Activated naive CD4-positive, alpha-beta T cell treated with anti-CD3 and anti-CD28 coated beads, Interleukin-2, amount 50 U/mL, for 72 hours (primary cell): ENCODE data around the gene CFAP53. TPM values are rescaled to one million over a fixed set of nuclear protein-coding genes. Genes with fewer than 3 reads are reported as not detected.
"Not testable (repeated sequence)": the region's sequence is repeated elsewhere in the genome, so short reads cannot be mapped to it uniquely, and the experiment has no call there.

Experiments
- ATAC-seq, 2 donors: fragments of 150-1000 bp; cut with Tn5 transposase; 2 replicates each; pipeline ENCODE4 v1.10.0; 2021; ENCODE audit warnings: mild to moderate bottlenecking in 2 of 2, moderate library complexity in 2 of 2
- DNase-seq, 2 donors: peaks; one replicate each; pipeline ENCODE4 v3.0.0; 2021 to 2022; ENCODE audit warnings: low spot score in 2 of 2
- H3K27ac Mint-ChIP-seq, 2 donors: one replicate each; pipeline ENCODE4 v1.8.0; 2022; ENCODE audit warnings: mild to moderate bottlenecking in 2 of 2, mixed read lengths in 2 of 2
- H3K36me3 Mint-ChIP-seq, 2 donors: one replicate each; pipeline ENCODE4 v1.8.0; 2022; ENCODE audit warnings: mixed read lengths in 2 of 2
- H3K9me3 Mint-ChIP-seq, 2 donors: one replicate each; pipeline ENCODE4 v1.8.0; 2022; ENCODE audit warnings: mixed read lengths in 2 of 2
- total RNA-seq, 2 donors: library from RNA; stranded (reverse); gene quantifications; one replicate each; pipeline ENCODE4 v1.2.3, GENCODE V29; 2022

CFAP53 gene
- total RNA-seq, 2 donors from 2014 or later, result 0.82 to 2.2 TPM

GRCh38 chr18:50297621-50298442 lies 31.5 kb upstream of the CFAP53 start:
- Mint-ChIP-seq H3K27ac (no peak overlapping the region), H3K36me3 (no peaks in the 10 kb centered on the region)
- peak; percentile 97 to 100 for ATAC-seq

GRCh38 chr18:50293039-50293438 lies 26.7 kb upstream of the CFAP53 start:
- no peaks in the 10 kb centered on the region for H3K9me3 Mint-ChIP-seq
- DNase-seq (no peak), ATAC-seq (no peak)
- H3K27ac Mint-ChIP-seq, result no peak overlapping the region
- H3K36me3 Mint-ChIP-seq, result peaks cover 0 to under 1% of the 10 kb centered on the region in 2 donors

More at GRCh38 chr18:50297621-50298442, 31.5 kb upstream of the CFAP53 start:
- DNase-seq, result peak in 1 of 2 donors; percentile 62
- no peaks in the 10 kb centered on the region for H3K9me3 Mint-ChIP-seq

GRCh38 chr18:50289108-50289443 lies 22.8 kb upstream of the CFAP53 start:
- ATAC-seq (no peak), DNase-seq (no peak)
- no peaks in the 10 kb centered on the region for H3K9me3 Mint-ChIP-seq
- H3K36me3 Mint-ChIP-seq, result peaks cover 26 to 29% of the 10 kb centered on the region in 2 donors
- peak overlapping the region in 1 of 2 donors; percentile 94 for H3K27ac Mint-ChIP-seq

GRCh38 chr18:50288348-50289107 lies 22.2 kb upstream of the CFAP53 start:
- not testable (repeated sequence) for H3K9me3 Mint-ChIP-seq, DNase-seq, ATAC-seq
- Mint-ChIP-seq H3K27ac (peak overlapping the region; percentile 94 to 100), H3K36me3 (peaks cover 31 to 33% of the 10 kb centered on the region in 2 donors)

GRCh38 chr18:50287441-50288347 lies 21.4 kb upstream of the CFAP53 start, which contains the start of gene CXXC1:
Gene CXXC1 (minus strand): TSS chr18:50287692. CDS start chr18:50287589, 103 bp downstream.
- H3K27ac Mint-ChIP-seq, result peak within 1 kb of the TSS; percentile 94 to 100
- no peaks in the 10 kb centered on the region for H3K9me3 Mint-ChIP-seq
- ATAC-seq, result peak; percentile 85 to 94
- H3K36me3 Mint-ChIP-seq, result peaks cover 33 to 34% of the 10 kb centered on the region in 2 donors
- DNase-seq, result peak; percentile 91 to 93

GRCh38 chr18:50287028-50287440 lies 20.7 kb upstream of the CFAP53 start:
- Mint-ChIP-seq H3K36me3 (peaks cover 33 to 40% of the 10 kb centered on the region in 2 donors), H3K9me3 (no peaks in the 10 kb centered on the region), H3K27ac (peak overlapping the region; percentile 94 to 100)
- DNase-seq (no peak), ATAC-seq (peak; percentile 0 to 1)

- H3K27ac Mint-ChIP-seq, result peak overlapping the region; percentile 94 to 100
- H3K36me3 Mint-ChIP-seq, result peaks cover 33 to 43% of the 10 kb centered on the region in 2 donors
- DNase-seq, result peak in 1 of 2 donors; percentile 30
- no peak for ATAC-seq
- H3K9me3 Mint-ChIP-seq, result no peaks in the 10 kb centered on the region
Observed at GRCh38 chr18:50286391-50287027, 20.2 kb upstream of the CFAP53 start.

GRCh38 chr18:50285631-50286321 lies 19.5 kb upstream of the CFAP53 start:
- ATAC-seq (no peak), DNase-seq (no peak)
- Mint-ChIP-seq H3K9me3 (no peaks in the 10 kb centered on the region), H3K36me3 (peaks cover 39 to 50% of the 10 kb centered on the region in 2 donors), H3K27ac (peak overlapping the region in 1 of 2 donors; percentile 94)

GRCh38 chr18:50285071-50285470 lies 18.8 kb upstream of the CFAP53 start:
- Mint-ChIP-seq H3K27ac (peak overlapping the region in 1 of 2 donors; percentile 61), H3K9me3 (no peaks in the 10 kb centered on the region), H3K36me3 (peaks cover 46 to 57% of the 10 kb centered on the region in 2 donors)
- DNase-seq (no peak), ATAC-seq (no peak)

- peak in 1 of 2 donors; percentile 17 for ATAC-seq
- Mint-ChIP-seq H3K9me3 (no peaks in the 10 kb centered on the region), H3K36me3 (peaks cover 47 to 60% of the 10 kb centered on the region in 2 donors), H3K27ac (peak overlapping the region; percentile 61 to 79)
- DNase-seq, result no peak
Observed at GRCh38 chr18:50284255-50284885, 18.1 kb upstream of the CFAP53 start.

- ATAC-seq (no peak), DNase-seq (no peak)
- H3K27ac Mint-ChIP-seq, result peak overlapping the region in 1 of 2 donors; percentile 79
- H3K36me3 Mint-ChIP-seq, result peaks cover 53 to 66% of the 10 kb centered on the region in 2 donors
- no peaks in the 10 kb centered on the region for H3K9me3 Mint-ChIP-seq
Observed at GRCh38 chr18:50283469-50284209, 17.3 kb upstream of the CFAP53 start.

- Mint-ChIP-seq H3K9me3 (no peaks in the 10 kb centered on the region), H3K27ac (peak overlapping the region; percentile 22 to 95), H3K36me3 (peaks cover 53 to 62% of the 10 kb centered on the region in 2 donors)
- DNase-seq (no peak), ATAC-seq (no peak)
Observed at GRCh38 chr18:50282521-50283335, 16.4 kb upstream of the CFAP53 start.

GRCh38 chr18:50281972-50282520 lies 15.8 kb upstream of the CFAP53 start:
- ATAC-seq (no peak), DNase-seq (no peak)
- peak overlapping the region; percentile 95 to 97 for H3K27ac Mint-ChIP-seq
- no peaks in the 10 kb centered on the region for H3K9me3 Mint-ChIP-seq
- H3K36me3 Mint-ChIP-seq, result peaks cover 46 to 55% of the 10 kb centered on the region in 2 donors
